ENCODE data around the gene CD300LD.

CD300LD gene

DNA sequence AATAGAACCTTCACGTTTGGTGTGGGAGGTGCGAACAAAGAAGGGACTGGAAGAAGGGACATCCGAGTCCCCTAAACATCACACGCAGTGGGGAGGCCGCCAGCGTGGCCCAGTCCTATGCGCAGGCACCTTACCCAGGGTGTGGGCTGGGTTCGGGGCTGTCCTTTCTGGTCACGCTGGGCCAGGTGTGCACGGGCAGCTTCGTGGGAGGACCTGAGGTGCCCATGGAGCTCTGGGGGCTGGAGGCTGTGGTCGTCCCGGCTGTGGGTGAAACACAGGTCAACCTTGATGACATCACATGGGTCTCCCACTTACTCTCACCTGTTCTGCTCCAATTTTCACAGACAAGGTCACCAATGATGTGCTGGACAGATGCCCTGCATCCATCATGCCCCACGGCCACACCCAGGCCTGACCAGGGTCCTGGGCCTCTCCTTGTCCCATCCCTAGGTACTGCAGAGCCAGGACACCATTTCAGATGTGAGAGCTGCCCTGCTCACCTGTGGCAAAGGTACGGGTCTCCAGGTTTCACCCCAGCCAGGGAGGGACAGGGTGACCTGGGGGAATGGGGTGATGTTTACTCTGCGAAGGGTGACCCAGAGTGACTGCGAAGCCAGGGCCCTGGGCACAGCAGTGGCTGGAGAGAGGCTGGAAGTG, 49.2 kb downstream of the CD300LD start:
- DNase-seq, result no peak

DNA sequence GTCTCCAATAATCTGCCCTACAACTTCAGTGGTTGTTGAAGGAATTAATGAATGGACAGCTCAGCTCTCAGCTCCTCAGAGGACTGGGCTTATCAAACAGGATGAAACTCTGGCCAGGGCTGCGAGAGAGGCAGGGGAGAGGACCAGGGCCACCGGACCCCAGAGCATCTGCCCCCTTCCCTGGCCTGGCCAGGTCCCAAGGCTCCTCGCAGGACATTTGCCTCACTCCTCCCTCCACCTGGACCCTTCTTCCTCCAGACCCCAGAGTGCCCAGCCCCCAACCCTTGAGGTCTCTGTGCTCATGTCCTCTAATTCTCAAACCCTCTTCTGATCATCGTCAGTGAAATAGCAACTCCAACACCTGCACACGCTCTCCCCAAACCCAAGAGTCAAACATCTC, 49.9 kb downstream of the CD300LD start:
- DNase-seq, result no peak

DNA sequence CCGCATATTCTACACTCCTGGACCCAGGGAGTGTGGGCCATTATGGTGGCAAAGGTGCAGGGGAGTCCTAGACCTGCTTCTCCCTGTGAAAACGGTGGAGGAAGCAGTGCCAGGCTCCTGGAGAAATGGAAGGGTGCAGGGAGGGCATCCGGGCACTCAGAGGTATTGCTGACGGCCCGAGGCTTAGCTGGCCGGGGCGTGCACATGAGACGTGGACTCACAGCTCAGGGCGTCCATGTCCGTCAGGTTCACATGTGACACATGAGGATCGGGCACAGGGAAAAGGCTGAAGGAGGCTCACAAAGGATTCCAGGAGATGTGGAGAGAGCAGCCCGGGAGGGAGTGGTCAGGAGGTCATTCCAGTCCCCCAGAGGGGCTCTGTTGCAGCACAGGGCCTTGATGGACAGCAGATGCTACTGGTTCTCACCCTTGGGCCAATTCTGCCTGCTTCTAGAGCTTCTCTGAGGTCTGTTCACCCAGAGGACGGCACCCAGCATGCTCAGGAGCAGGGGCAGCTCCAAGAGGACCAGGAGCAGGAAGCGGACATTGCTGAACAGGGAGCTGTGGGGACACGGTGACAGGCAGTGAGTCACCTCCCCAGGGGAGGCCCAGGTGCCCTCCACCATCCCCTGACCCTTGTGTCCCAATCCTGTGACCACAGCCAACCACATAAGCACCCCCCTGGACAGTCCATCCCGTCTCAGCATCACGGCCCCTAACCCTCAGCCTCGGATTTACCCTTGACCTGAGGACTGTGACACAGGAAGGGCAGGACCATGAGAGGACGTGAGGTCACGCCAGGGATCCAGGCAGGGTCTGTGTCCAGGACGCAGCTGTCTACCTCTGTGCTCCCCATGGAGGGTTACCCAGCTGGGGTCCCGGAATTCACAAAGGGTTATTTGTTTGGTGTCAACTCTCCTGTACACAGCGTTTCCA, 50.6 kb downstream of the CD300LD start:
- no peak for DNase-seq

DNA sequence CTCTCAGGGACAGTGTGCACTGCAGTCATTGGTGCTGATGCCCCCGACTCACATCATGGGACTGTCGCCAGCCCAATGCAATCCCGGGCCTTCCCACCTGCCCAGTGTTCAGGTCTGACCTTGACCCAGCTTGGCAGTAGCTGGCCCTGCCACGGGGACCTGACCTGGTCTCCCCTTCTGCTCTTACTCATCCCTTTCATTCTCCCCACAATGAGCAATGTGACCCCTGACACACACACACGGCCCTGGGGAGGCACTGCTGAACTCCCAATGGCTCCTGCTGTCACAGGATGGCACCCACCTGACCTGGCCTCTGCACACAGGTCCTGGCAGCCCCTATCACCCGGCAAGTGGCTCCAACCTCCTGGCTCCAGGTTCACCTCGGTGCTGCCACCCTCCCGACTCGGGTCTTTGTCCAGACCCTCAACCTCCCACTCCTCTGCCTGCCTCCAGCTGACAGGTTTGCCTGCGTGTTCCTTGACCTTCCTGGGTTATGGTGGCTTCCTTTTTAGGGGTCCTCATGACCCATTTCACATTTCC, 52.7 kb downstream of the CD300LD start:
- DNase-seq, result no peak

DNA sequence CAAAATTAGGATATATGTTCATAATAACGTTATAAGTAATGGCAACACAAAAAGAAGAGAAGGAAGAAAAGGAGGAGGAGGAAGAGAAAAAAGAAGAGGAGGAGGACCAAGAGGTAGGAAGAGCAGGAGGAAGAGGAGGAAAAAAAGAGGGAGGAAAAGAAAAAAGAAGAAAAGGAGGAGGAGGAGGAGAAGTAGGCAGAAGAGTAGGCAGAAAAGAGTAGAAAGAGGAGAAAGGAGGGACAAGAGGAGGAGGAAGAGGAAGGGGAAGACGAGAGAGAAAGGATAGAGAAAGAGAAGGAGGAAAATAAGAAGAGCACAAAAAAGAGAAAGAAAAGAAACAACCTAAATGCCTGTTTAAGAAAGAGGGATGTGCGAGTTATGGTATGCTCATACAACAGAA, 55.2 kb downstream of the CD300LD start:
- no peak for DNase-seq

DNA sequence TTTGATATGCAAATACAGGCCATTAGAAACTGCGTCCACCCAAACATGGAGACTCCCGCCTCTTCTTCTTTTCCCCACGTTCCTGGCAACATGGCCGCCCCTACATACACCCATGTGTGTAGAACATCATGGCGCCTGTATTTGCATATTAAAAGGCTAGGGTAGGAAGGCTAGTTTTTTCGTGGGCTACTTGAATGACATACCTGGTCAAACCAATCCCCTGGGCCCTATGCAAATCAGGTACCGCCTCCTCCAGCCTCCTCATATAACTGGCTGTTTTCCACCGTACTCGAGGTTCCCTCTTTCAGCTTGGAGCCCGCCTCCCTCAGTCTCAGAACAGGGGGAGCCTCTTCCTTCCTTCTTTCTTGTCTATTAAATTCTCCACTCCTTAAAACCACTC, 60.0 kb downstream of the CD300LD start:
- DNase-seq, result no peak

DNA sequence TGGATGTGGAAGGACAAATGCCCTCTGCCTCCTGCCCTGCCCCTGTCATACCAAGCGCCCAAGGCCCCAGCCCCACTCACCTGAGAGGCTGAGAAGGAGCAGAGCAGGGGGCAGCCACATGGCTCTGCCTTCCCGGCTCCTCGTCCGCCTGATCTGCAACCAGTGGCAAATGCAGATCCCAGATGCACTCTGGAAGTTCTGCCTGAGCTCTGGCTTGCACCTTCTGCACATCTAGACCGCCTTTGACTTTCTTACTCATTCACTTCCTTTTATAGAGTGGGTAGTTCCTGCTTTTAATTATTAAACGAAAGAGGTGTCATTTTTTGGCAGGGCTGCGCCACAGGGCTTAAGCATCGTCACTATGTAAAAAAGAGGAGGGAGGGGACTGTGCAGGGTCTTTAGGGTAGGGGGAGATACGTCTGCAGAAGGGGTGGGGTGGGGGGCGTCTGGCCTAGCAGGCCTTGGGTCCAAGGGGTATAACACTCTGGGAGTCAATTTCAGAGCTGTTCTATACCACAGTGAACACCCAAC, 60.8 kb downstream of the CD300LD start, which contains the start of gene CD300LB:
Gene CD300LB, minus strand, starts transcription at position 245 of the 531 bp plus-strand sequence. Its CDS starts 125 bp downstream, at position 120.
- no peak for DNase-seq

DNA sequence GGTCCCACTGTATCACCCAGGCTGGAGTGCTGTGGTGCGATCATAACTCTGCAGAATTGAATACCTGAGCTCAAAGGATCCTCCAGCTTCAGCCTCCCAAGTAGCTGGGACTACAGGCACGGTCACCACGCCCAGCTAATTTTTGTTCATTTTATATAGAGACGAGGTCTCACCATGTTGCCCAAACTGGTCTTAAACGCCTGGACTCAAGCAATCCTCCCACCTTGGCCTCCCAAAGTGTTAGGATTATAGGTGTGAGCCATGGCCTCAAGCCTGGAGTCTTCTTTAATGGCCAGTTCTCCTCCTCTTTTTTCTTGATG, 61.3 kb downstream of the CD300LD start:
- no peak for DNase-seq
